HEK293 (cell line): Measurements from ENCODE around the gene STARD5.

Source experiments
- CTCF ChIA-PET: fragments of 350-600 bp; formaldehyde crosslinking; extraction: SDS; loops from one replicate; lab custom pipeline; 2021; ENCODE audit warnings: antibody characterized with exemption; lab: Yijun Ruan, JAX
- POLR2A ChIA-PET: fragments of 300-600 bp; formaldehyde crosslinking; extraction: SDS; loops from one replicate; lab custom pipeline; 2020; ENCODE audit warnings: antibody characterized with exemption, inconsistent platforms; lab: Yijun Ruan, JAX
- H3K27ac ChIP-seq: fragments of 200-500 bp; sonication (Bioruptor generic); 2 replicates; pipeline ENCODE4 v1.5.1; 2014; ENCODE audit warnings: low read depth, low read length, control low read depth, inconsistent platforms; ENCODE audit errors: extremely low read depth
- H3K36me3 ChIP-seq, 2 experiments: fragments of 200-500 bp in 1 of 2; sonication (Bioruptor generic) in 1 of 2; 1 replicate in 1 of 2; 2 replicates in 1 of 2; pipeline ENCODE4 v1.5.1; 2014 to 2017; ENCODE audit warnings: inconsistent platforms in 2 of 2, low read length in 2 of 2; ENCODE audit not compliant: control insufficient read depth in 2 of 2, insufficient read depth in 1 of 2
- H3K4me1 ChIP-seq: fragments of 200-500 bp; sonication (Bioruptor generic); 2 replicates; pipeline ENCODE4 v1.5.1; 2014; ENCODE audit warnings: mild to moderate bottlenecking, low read length, inconsistent platforms; ENCODE audit not compliant: control insufficient read depth, insufficient read depth
- H3K4me3 ChIP-seq: 2 replicates; pipeline ENCODE4 v1.5.1; 2011; ENCODE audit warnings: low read depth, mild to moderate bottlenecking, control low read depth, low read length, moderate library complexity
- H3K9me3 ChIP-seq: fragments of 200-500 bp; sonication (Bioruptor generic); 2 replicates; pipeline ENCODE4 v1.5.1; 2014; ENCODE audit warnings: low read depth, low read length, inconsistent platforms; ENCODE audit not compliant: control insufficient read depth, insufficient read depth
- BCL11B ChIP-seq: fragments of 450-650 bp; formaldehyde crosslinking; IDR thresholded peaks from 2 replicates; pipeline ENCODE4 v1.5.1; 2016; ENCODE audit warnings: low read depth, missing biosample characterization, missing genetic modification characterization
- KLF1 ChIP-seq: fragments of 450-650 bp; formaldehyde crosslinking; IDR thresholded peaks from 2 replicates; pipeline ENCODE4 v1.5.1; 2016; ENCODE audit warnings: missing biosample characterization, missing genetic modification characterization
- KLF8 ChIP-seq: fragments of 450-650 bp; formaldehyde crosslinking; IDR thresholded peaks from 2 replicates; pipeline ENCODE4 v1.5.1; 2016; ENCODE audit warnings: missing biosample characterization, missing genetic modification characterization
- SALL2 ChIP-seq: fragments of 450-650 bp; formaldehyde crosslinking; IDR thresholded peaks from 2 replicates; pipeline ENCODE4 v1.5.0; 2017; ENCODE audit warnings: missing biosample characterization, mild to moderate bottlenecking, missing genetic modification characterization, borderline replicate concordance
- SETDB1 ChIP-seq: IDR thresholded peaks from one replicate; pipeline ENCODE4 v1.6.1; 2017; ENCODE audit warnings: mild to moderate bottlenecking, low read length, moderate library complexity, mixed read lengths; ENCODE audit not compliant: insufficient read length
- ZNF140 ChIP-seq: fragments of 450-650 bp; formaldehyde crosslinking; IDR thresholded peaks from 2 replicates; pipeline ENCODE4 v1.5.1; 2016; ENCODE audit warnings: missing biosample characterization, missing genetic modification characterization
- ZNF16 ChIP-seq: fragments of 450-650 bp; formaldehyde crosslinking; IDR thresholded peaks from 2 replicates; pipeline ENCODE4 v1.5.1; 2016; ENCODE audit warnings: low read depth, missing biosample characterization, missing genetic modification characterization
- ZNF202 ChIP-seq: fragments of 450-650 bp; formaldehyde crosslinking; IDR thresholded peaks from 2 replicates; pipeline ENCODE4 v1.5.1; 2016; ENCODE audit warnings: missing biosample characterization, missing genetic modification characterization, borderline replicate concordance
- ZNF311 ChIP-seq: fragments of 450-650 bp; formaldehyde crosslinking; IDR thresholded peaks from 2 replicates; pipeline ENCODE4 v1.5.1; 2017; ENCODE audit warnings: missing biosample characterization, missing genetic modification characterization, borderline replicate concordance
- ZNF394 ChIP-seq: fragments of 450-650 bp; formaldehyde crosslinking; IDR thresholded peaks from 2 replicates; pipeline ENCODE4 v1.5.1; 2016; ENCODE audit warnings: missing biosample characterization, missing genetic modification characterization, mild to moderate bottlenecking, moderate library complexity, borderline replicate concordance
- ZNF530 ChIP-seq: fragments of 450-650 bp; formaldehyde crosslinking; IDR thresholded peaks from 2 replicates; pipeline ENCODE4 v1.5.1; 2016; ENCODE audit warnings: low read depth, missing biosample characterization, missing genetic modification characterization
- ZNF571 ChIP-seq: fragments of 450-650 bp; formaldehyde crosslinking; IDR thresholded peaks from 2 replicates; pipeline ENCODE4 v1.5.0; 2017; ENCODE audit warnings: missing biosample characterization, missing genetic modification characterization
- ZNF610 ChIP-seq: fragments of 450-650 bp; formaldehyde crosslinking; IDR thresholded peaks from 2 replicates; pipeline ENCODE4 v1.5.1; 2016; ENCODE audit warnings: missing biosample characterization, missing genetic modification characterization, borderline replicate concordance
- ZNF701 ChIP-seq: fragments of 450-650 bp; formaldehyde crosslinking; IDR thresholded peaks from 2 replicates; pipeline ENCODE4 v1.5.1; 2016; ENCODE audit warnings: missing biosample characterization, missing genetic modification characterization
- ZNF837 ChIP-seq: fragments of 450-650 bp; formaldehyde crosslinking; IDR thresholded peaks from 2 replicates; pipeline ENCODE4 v1.5.1; 2016; ENCODE audit warnings: missing biosample characterization, missing genetic modification characterization
- TF ChIP-seq, protein P1 (sequence below): fragments of 450-650 bp; formaldehyde crosslinking; IDR thresholded peaks from 2 replicates; pipeline ENCODE4 v1.5.1; 2016; ENCODE audit warnings: missing biosample characterization, missing genetic modification characterization
- TF ChIP-seq, protein P2 (sequence below): fragments of 450-650 bp; formaldehyde crosslinking; IDR thresholded peaks from 2 replicates; pipeline ENCODE4 v1.5.1; 2017; ENCODE audit warnings: missing biosample characterization, missing genetic modification characterization
- TF ChIP-seq, protein P3 (sequence below): fragments of 450-650 bp; formaldehyde crosslinking; IDR thresholded peaks from 2 replicates; pipeline ENCODE4 v1.5.1; 2017; ENCODE audit warnings: missing biosample characterization, missing genetic modification characterization
- TF ChIP-seq, protein P4 (sequence below): fragments of 450-650 bp; formaldehyde crosslinking; IDR thresholded peaks from 2 replicates; pipeline ENCODE4; 2016; ENCODE audit warnings: missing biosample characterization, missing genetic modification characterization
- TF ChIP-seq, protein P5 (sequence below): fragments of 450-650 bp; formaldehyde crosslinking; IDR thresholded peaks from 2 replicates; pipeline ENCODE4 v1.5.1; 2016; ENCODE audit warnings: missing biosample characterization, missing genetic modification characterization

STARD5 gene

DNA sequence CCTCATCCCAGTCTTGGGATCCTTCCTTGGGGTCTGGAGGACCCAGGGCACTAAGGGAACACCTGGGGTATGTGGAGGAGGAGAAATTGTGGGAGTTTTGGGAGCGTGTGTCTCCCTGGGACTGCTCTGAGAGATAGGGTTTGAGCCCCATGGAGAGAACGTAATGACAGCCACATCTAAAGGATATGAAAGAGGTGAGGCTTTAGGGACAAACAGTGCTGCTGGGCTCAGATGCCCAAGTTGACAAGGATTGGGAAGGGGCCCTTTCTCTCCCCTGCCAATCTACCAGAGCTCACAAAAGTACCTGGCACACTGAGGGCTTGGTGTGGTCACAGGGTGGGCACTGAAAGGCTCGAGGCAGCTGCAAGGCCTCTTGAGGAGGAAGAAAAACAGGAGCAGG lies 13.3 kb upstream of the STARD5 start:
- POLR2A ChIA-PET, result interaction anchor here (1.2 kb wide), 1 partner anchor 13 kb away, joined by 3 read pairs; the partner anchor contains the start of gene STARD5
- no peaks in the 10 kb centered on the region for H3K9me3 ChIP-seq
- H3K36me3 ChIP-seq, result no peaks in the 10 kb centered on the region
- H3K4me3 ChIP-seq, result no peak overlapping the region
- no peak for TF ChIP-seq ZNF530 (tag by site-specific recombination)
- no peak for TF ChIP-seq KLF8 (tag by site-specific recombination)
- no peak for TF ChIP-seq SETDB1
- TF ChIP-seq, protein P1, sequence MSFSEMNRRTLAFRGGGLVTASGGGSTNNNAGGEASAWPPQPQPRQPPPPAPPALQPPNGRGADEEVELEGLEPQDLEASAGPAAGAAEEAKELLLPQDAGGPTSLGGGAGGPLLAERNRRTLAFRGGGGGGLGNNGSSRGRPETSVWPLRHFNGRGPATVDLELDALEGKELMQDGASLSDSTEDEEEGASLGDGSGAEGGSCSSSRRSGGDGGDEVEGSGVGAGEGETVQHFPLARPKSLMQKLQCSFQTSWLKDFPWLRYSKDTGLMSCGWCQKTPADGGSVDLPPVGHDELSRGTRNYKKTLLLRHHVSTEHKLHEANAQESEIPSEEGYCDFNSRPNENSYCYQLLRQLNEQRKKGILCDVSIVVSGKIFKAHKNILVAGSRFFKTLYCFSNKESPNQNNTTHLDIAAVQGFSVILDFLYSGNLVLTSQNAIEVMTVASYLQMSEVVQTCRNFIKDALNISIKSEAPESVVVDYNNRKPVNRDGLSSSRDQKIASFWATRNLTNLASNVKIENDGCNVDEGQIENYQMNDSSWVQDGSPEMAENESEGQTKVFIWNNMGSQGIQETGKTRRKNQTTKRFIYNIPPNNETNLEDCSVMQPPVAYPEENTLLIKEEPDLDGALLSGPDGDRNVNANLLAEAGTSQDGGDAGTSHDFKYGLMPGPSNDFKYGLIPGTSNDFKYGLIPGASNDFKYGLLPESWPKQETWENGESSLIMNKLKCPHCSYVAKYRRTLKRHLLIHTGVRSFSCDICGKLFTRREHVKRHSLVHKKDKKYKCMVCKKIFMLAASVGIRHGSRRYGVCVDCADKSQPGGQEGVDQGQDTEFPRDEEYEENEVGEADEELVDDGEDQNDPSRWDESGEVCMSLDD, result no peak
- TF ChIP-seq, protein P2, sequence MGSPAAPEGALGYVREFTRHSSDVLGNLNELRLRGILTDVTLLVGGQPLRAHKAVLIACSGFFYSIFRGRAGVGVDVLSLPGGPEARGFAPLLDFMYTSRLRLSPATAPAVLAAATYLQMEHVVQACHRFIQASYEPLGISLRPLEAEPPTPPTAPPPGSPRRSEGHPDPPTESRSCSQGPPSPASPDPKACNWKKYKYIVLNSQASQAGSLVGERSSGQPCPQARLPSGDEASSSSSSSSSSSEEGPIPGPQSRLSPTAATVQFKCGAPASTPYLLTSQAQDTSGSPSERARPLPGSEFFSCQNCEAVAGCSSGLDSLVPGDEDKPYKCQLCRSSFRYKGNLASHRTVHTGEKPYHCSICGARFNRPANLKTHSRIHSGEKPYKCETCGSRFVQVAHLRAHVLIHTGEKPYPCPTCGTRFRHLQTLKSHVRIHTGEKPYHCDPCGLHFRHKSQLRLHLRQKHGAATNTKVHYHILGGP (tag by site-specific recombination), result no peak
- TF ChIP-seq ZNF571, result no peak
- no peak for TF ChIP-seq SALL2 (tag by site-specific recombination)
- TF ChIP-seq ZNF394, result no peak
- TF ChIP-seq, protein P3, sequence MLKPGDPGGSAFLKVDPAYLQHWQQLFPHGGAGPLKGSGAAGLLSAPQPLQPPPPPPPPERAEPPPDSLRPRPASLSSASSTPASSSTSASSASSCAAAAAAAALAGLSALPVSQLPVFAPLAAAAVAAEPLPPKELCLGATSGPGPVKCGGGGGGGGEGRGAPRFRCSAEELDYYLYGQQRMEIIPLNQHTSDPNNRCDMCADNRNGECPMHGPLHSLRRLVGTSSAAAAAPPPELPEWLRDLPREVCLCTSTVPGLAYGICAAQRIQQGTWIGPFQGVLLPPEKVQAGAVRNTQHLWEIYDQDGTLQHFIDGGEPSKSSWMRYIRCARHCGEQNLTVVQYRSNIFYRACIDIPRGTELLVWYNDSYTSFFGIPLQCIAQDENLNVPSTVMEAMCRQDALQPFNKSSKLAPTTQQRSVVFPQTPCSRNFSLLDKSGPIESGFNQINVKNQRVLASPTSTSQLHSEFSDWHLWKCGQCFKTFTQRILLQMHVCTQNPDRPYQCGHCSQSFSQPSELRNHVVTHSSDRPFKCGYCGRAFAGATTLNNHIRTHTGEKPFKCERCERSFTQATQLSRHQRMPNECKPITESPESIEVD, result no peak
- no peak for TF ChIP-seq ZNF311 (tag by site-specific recombination)
- TF ChIP-seq ZNF610 (tag by site-specific recombination), result no peak
- no peak for TF ChIP-seq ZNF701
- TF ChIP-seq ZNF140, result no peak
- no peak for TF ChIP-seq BCL11B (tag by site-specific recombination)
- TF ChIP-seq ZNF837 (tag by site-specific recombination), result no peak
- no peak for TF ChIP-seq KLF1
- TF ChIP-seq, protein P4, sequence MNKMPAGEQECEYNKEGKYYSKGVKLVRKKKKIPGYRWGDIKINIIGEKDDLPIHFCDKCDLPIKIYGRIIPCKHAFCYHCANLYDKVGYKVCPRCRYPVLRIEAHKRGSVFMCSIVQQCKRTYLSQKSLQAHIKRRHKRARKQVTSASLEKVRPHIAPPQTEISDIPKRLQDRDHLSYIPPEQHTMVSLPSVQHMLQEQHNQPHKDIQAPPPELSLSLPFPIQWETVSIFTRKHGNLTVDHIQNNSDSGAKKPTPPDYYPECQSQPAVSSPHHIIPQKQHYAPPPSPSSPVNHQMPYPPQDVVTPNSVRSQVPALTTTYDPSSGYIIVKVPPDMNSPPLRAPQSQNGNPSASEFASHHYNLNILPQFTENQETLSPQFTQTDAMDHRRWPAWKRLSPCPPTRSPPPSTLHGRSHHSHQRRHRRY, result no peak
- no peak for TF ChIP-seq ZNF16 (tag by site-specific recombination)
- TF ChIP-seq ZNF202 (tag by site-specific recombination), result no peak
- TF ChIP-seq, protein P5, sequence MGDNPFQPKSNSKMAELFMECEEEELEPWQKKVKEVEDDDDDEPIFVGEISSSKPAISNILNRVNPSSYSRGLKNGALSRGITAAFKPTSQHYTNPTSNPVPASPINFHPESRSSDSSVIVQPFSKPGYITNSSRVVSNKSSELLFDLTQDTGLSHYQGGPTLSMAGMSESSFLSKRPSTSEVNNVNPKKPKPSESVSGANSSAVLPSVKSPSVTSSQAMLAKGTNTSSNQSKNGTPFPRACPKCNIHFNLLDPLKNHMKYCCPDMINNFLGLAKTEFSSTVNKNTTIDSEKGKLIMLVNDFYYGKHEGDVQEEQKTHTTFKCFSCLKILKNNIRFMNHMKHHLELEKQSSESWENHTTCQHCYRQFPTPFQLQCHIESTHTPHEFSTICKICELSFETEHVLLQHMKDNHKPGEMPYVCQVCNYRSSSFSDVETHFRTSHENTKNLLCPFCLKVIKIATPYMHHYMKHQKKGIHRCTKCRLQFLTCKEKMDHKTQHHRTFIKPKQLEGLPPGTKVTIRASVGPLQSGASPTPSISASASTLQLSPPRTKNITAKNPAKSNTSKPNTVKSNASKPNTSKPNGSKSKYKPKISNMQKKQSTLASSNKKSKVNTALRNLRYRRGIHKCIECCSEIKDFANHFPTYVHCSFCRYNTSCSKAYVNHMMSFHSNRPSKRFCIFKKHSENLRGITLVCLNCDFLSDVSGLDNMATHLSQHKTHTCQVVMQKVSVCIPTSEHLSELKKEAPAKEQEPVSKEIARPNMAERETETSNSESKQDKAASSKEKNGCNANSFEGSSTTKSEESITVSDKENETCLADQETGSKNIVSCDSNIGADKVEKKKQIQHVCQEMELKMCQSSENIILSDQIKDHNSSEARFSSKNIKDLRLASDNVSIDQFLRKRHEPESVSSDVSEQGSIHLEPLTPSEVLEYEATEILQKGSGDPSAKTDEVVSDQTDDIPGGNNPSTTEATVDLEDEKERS, result no peak
- TF ChIP-seq, all 188 proteins: peak for 0
- CTCF ChIA-PET, result interaction anchor here (0.6 to 3.1 kb wide), 10 partner anchors 10 to 71 kb away, joined by 3 to 17 read pairs (median 4); partner anchors contain the start of gene STARD5
- Histone ChIP-seq H3K4me1 (peaks cover 5% of the 10 kb centered on the region; the same call in 1 of the 2 replicates), H3K27ac (no peak overlapping the region)
